Measurements from ENCODE around the gene PFDN1.
A peak's percentile ranks its signal among the peaks of the same experiment; 100 is the strongest.

PFDN1 gene

GRCh38 chr5:140259500-140259899, 43.4 kb downstream of the PFDN1 start:
- DNase-seq (ENCODE audit: low read depth) = no peak

DNA sequence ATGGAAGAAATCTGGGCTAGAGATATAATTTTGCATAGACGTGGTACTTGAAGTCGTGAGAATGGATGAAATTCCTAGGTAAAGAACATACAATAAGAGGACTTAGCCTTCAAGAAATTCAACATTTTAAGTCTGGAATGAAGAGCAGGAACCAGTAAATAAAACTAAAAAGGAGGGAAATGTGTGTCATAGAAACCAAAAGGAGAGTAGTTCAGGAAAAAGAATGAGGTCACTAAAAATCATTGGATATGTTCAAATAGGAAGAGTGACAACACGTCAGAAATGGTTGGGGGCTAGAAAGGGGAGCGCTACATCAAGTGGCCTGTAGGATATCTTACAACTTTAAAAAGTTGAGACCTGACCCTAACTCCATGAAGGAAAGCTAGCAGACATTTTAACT, 44.0 kb downstream of the PFDN1 start:
- DNase-seq (ENCODE audit: low read depth) = no peak

DNA sequence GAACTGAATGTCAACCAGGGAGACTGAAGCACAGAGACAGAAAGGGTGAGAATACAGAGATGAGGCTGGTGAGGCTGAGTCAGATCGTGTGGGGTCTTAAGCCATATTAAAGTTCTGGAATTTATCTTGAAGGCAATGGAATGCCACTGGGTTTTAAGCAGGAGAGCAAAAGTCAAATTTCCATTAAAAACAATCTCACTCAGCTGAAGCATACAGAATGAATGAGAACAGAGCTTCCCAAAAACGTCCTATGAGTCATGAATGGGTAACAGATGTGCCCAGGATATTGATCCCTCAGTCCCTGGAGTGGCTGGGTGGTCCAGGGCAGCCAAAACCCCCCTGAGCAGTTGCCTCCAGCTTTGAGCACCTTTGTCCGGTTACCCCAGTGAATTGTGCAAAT, 44.9 kb downstream of the PFDN1 start:
- DNase-seq (ENCODE audit: low read depth) = no peak

GRCh38 chr5:140256726-140257125, 46.2 kb downstream of the PFDN1 start:
- no peak for DNase-seq (ENCODE audit: low read depth)

GRCh38 chr5:140255460-140256157, 47.3 kb downstream of the PFDN1 start:
- no peak for DNase-seq (ENCODE audit: low read depth)

DNA sequence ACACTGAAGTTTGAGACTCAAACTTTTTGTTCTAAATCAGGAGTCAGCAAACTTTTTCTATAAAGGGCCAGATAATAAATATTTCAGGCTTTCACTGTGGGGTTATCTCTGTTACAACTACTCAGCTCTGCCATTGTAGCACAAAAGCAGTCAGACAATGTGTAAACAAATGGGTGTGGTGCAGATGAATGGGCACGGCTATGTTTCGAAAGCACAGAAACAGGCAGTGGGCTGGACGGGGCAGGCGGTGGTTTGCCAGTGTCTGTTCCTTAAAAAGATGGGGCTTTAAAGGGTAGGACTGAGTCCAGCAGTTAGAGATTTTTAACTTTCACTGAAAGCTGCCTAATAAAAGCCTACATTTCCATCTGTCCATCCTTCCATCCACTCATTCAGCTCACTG, 48.9 kb downstream of the PFDN1 start:
- no peak for DNase-seq (ENCODE audit: low read depth)

DNA sequence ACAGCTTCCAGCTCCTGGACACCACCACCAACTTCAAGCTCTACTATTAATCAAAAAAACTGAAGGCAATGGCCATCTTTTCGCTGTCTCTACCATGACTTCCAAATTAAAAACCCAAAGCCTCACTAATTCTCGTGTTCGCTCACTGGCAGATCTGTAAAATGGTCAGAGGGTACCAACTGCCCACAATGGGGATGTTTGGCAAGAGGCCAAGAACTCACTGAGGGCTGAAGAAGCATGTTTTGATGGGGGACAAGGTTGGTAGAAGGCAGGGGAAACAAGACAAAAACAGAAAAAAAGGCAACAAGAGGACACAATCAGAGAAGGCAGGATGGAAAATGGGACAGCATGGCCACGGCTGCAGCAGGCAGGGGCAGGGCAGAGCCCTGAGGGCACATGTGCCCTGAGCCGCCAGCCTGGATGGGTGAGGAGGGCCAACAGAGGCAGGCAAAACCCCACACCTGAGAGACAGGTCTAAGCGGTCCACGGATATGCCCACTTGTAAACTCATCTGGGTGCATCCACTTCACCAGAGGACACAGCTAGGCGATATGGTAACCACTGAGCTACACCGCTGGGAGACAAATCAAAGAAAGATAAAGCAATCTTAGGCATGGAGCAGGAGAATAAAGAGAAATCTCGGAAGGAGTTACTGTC, 50.3 kb downstream of the PFDN1 start:
- no peak for DNase-seq (ENCODE audit: low read depth)

DNA sequence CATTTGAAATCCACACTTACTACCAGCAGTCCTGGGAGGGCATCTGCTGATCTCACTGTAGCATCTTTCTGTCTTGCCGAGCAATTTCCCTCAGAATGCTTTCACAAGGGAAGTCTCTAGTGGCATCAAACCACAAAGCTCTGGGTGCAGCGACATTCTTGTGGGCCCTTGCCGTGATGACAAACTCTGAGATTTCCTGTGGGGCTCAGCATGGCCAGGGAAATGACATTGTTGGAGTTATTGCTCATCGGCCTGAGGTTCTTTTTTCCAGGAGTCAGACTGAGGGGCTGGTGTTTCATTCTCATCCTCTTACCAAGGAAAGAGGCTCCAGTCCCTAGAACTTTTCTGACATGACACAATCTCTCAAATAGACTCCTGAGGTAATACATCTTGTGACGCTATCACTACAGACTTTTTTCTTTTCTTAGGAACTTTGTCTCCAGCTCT, 51.4 kb downstream of the PFDN1 start:
- peak; percentile 29 for DNase-seq (ENCODE audit: low read depth)

DNA sequence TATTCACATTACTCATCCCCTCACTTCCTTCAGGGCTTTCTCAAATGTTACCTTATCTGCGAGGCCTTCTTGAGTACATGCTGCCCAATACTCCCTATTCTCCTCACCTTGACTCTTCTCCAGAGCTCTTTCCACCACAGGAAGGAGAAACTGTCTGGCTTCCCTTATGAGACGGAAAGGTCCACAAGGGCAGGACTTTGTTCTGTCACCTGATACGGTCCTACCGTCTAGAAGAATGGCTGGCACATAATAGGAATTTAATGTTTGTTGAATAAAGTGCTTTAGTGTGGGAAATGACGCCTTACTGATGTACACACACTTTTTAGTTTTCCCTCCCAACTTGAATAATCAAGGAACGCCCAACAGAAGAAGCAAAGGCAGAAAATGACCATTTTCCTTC, 52.5 kb downstream of the PFDN1 start:
- no peak for DNase-seq (ENCODE audit: low read depth)

DNA sequence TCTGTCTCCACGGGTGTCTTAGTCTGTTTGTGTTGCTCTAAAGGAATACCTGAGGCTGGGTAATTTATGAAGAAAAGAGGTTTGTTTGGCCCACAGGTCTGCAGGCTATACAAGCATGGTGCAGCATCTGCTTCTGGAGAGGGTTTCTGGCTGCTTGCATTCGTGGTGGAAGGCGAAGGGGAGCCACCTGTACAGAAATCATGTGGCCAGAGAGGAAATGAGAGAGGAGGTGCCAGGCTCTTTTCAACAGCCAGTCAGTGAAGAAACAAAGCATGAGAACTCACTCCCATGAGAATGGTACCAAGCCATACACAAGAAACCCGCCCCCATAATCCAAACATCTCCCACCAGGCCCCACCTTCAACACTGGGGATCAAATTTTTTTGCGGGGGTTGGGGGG, 53.4 kb downstream of the PFDN1 start:
- DNase-seq (ENCODE audit: low read depth) = no peak

DNA sequence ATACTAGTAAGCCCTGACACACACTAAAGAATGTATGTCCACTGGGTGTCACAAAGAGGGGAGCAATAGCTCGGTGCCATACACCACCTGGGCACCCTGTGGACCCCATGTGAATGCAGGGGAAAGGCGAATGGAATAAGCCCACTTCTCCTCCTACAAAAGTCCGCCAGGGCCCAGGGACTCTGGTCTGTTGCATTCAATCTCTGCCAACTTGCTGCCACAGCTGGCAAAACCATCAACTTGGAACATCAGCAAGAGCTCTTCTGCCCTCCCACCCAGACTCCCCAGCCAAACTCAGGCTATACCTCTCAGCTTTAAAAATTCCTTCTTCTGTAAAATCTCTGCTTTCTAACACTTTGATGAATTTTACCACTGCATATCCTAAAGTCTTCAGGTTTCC, 54.5 kb downstream of the PFDN1 start:
- DNase-seq (ENCODE audit: low read depth) = no peak

DNA sequence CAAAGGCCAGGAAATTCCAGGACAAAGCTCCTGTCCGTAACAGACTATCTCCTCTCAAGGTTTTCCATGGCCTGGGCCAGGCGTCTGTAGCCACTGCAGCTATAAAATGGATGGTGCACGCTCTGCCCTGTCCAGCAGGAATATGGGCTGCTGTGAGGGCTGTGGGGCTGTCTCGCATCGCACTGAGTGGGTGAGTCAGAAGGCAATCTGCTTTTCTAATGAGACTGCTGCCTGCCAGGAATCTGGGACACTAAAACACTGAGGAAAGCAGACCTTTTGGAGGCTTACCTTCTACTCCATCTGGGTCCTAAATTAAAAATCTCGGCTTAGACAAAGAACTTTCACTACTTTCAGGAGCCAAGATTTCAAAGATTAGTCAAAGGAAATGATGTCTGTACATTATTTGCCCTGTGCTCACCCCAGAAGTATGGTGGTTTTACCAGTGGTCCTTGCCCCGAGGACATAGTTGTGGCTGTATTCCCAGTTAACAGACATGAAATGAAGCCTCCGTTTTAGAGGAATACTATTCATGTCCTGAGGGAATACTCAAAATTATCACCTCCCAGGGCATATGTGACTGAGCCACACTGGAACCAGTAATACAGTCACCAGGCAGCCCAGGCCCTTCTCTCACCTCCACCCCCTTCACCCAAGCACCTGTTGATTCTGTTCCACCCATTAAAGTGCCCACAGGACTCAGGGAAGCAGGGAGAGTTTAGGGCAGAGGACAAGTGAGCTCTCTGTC, 56.4 kb downstream of the PFDN1 start:
- DNase-seq (ENCODE audit: low read depth) = no peak

DNA sequence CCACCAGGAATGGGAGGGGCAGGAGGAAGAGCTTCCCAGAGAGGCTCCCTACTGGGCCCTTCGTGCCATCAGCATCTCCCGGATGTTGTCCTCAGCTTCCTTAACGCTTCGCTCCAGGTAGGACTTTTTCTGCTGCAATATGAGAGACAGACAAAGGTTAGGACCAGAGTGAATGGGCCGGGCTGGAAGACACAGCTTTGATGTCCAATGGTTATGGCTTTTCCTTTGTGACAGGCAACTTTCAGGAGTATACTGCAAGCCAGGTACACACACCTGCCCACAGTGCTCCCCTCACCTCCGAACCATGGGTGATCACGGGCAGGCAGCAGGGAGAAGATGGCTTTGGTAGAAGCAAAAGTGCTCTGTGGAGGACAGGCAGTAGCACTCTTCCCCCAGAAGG, 57.0 kb downstream of the PFDN1 start:
- DNase-seq (ENCODE audit: low read depth) = no peak

- DNase-seq (ENCODE audit: low read depth) = no peak
Measured at GRCh38 chr5:140245341-140245740, 57.6 kb downstream of the PFDN1 start.

GRCh38 chr5:140244525-140245025, 58.3 kb downstream of the PFDN1 start:
- DNase-seq (ENCODE audit: low read depth) = peak; percentile 65

- no peak for DNase-seq (ENCODE audit: low read depth)
Measured at GRCh38 chr5:140243706-140244250, 59.1 kb downstream of the PFDN1 start.

DNA sequence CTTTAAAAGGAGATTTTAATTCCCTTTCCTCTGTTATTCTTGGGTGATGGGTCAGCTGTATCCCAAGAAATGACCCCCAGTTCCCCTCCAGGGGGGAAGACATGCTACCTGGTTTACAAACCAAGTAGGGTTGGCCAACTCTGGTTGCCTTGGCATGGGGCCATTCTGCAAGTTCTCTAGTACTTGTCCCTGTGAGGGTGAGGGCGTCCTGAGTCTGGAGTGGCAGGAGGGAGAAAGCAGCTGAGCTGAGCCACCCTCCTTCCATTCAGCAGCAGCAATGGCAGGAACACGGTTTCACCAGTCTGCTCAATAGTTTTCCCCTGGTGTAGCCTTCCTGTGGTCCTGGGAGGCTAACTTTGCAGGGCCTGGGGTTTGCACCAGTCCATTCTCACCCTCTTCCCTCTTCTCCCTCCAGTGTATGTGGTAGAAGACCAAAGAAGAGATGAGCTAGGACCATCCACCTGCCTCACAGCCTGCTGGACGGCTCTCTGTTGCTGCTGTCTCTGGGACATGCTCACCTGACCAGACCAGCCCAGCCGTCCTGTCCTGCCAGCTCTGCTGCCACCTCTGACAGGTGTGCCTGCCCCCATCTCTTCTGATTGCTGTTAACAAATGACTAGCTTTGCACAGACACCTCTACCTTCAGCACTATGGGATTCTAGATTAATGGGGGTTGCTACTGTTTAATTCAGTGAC, 59.9 kb downstream of the PFDN1 start:
- no peak for DNase-seq (ENCODE audit: low read depth)

DNA sequence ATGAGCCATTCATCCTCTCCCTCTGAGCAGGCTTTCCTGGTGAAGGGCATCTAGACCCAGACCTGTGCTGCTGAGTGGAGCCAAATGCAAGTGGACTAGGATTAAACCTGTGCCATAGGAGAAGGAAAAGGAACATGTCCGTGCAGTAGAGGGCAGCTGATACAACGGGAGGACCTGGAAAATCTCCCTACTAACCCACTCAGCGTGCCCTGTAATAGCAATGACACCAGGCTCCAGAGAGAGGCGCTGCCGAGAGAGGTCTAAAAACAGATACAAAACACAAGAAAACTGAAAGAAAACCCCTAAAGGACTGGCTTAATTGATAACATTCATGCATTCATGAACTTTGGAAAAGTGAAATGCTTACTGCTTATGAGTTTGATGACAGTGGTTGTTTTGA, 60.8 kb downstream of the PFDN1 start:
- DNase-seq (ENCODE audit: low read depth) = no peak

DNA sequence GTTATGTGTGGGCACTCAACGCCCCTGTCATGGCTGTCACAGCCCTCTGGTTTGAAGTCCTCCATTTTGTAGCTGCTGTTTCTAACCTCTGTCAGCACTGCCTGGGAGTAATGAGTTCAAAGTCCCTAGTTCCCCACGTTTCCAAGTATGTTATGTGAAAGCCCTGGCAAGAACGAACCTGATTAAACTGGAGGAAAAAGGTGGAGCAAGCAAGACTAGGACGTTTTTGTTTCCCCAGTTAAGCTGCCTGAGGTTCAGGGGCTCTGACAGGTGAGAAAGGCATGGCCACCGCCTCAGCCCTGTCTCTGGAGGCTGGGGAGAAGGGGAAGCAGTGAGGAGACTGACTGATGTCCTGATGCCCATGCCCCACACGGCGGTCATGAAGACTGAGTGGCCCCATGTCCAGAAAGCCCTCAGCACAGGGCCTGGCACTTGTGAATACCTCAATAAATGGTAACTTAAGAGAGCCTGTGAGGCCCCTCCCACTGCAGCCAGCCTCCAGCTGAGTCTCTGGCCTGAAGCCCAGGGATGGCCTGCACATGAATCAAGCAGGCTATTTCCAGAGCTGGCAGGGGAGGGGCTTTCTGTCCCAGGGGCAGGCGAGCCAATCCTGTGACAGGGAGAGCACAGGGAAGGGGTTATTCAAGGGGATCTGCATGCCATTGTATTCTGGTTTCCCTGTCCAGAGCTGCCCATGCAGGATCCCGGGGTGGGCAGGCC, 61.8 kb downstream of the PFDN1 start:
- DNase-seq (ENCODE audit: low read depth) = no peak

DNA sequence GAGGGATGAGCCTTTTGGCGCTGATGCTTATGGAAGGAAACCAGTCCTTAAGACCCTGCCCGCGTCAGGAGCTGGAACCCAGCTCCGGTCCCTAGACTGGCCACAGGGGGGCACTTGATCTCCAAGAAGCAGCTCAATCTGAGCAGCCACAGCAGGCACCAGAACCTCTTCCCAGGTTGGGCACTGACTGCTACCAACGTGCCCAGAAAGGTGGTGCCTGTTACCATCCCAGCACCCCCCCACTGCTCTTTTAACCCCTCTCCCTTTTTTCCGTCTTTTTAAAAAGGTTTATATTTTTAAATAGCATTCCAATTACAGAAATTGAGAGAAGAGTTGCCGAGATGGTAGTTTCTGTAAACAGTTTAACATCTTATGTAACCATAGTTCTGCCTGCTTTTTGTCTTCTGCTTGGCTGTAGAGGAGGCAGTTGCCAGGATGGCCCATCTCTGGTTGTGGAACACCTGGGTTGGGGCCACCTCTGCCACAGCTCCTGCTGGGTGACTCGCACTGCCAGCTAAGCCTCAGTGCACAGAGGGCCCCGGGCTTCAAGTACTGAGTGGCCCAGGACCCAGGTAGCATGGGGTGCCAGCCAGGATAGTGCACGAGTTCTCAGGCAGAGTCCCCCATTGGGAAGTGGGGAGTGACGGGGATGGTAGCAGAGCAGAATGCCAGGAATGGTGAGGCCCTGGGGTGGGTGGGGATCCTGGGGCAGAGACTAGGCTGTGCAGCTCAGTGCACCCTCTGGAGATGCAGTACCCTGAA, 62.8 kb downstream of the PFDN1 start:
- DNase-seq (ENCODE audit: low read depth) = peak; percentile 42

DNA sequence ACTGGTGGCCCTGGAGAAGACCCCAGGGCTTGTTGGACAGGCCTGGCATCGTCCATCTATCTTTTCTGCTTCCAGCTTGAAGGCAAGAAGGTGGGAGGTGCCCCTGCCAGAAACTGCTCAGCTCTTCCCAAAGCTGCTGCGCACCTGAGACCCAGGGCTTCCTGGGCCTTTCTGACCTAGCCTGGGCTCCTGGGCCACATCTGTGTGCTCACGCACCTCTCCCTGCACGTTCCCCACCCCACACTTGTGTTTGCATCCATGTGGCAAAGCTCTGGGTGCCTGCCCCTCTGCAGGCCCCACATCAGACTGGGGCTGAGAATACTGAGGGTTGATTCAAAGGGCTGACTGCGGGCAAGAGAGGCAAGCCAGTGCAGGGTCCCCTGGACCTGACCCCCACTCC, 63.4 kb downstream of the PFDN1 start:
- no peak for DNase-seq (ENCODE audit: low read depth)

Data from activated gamma-delta T cell treated with anti-CD3 and anti-CD28 coated beads, Interleukin-2, amount 50 U/mL, for 16 hours (primary cell).